Measurements from ENCODE around the gene MPRIP. TPM values are rescaled to one million over a fixed set of nuclear protein-coding genes. Genes with fewer than 3 reads are reported as not detected.

Gene MPRIP
- total and polyA plus RNA-seq, 7 donors = 43.2 to 113 (median 77.4) TPM

DNA sequence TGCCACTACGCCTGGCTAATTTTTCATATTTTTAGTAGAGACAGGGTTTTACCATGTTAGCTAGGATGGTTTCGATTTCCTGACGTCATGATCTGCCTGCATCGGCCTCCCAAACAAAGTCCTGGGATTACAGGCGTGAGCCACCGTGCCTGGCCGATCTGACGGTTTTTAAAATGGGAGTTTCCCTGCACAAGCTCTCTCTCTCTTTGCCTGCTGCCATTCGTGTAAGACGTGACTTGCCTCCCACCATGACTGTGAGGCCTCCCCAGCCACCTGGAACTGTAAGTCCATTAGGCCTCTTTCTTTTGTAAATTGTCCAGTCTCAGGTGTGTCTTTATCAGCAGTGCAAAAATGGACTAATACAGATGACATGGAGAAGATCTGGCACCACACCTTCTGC lies 199.4 kb downstream of the MPRIP start:
- H3K36me3 ChIP-seq = peaks cover 2 to 15% (median 4%) of the 10 kb centered on the region in 4 donors
- no peaks in the 10 kb centered on the region for H3K27me3 ChIP-seq
- no peak overlapping the region for H3K4me3 ChIP-seq
- no peak overlapping the region for H3K27ac ChIP-seq
- intact Hi-C loops (cut with DNase I) = no loop called here
- no peak for TF ChIP-seq POLR2AphosphoS5 (IDR thresholded peaks at IDR 0.05)
- TF ChIP-seq EP300 (IDR thresholded peaks at IDR 0.05) = no peak
- TF ChIP-seq, protein P1, sequence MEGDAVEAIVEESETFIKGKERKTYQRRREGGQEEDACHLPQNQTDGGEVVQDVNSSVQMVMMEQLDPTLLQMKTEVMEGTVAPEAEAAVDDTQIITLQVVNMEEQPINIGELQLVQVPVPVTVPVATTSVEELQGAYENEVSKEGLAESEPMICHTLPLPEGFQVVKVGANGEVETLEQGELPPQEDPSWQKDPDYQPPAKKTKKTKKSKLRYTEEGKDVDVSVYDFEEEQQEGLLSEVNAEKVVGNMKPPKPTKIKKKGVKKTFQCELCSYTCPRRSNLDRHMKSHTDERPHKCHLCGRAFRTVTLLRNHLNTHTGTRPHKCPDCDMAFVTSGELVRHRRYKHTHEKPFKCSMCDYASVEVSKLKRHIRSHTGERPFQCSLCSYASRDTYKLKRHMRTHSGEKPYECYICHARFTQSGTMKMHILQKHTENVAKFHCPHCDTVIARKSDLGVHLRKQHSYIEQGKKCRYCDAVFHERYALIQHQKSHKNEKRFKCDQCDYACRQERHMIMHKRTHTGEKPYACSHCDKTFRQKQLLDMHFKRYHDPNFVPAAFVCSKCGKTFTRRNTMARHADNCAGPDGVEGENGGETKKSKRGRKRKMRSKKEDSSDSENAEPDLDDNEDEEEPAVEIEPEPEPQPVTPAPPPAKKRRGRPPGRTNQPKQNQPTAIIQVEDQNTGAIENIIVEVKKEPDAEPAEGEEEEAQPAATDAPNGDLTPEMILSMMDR (IDR thresholded peaks at IDR 0.05) = no peak
- no peak for TF ChIP-seq POLR2A (IDR thresholded peaks at IDR 0.05)
- 90 to 91% methylated on average over 10 of the region's 10 CpGs for WGBS, 2 donors
- DNase-seq = no peak
- H3K9me3 ChIP-seq = no peaks in the 10 kb centered on the region
- H3K4me1 ChIP-seq = peaks cover 0 to 10% (median 4%) of the 10 kb centered on the region in 4 donors

DNA sequence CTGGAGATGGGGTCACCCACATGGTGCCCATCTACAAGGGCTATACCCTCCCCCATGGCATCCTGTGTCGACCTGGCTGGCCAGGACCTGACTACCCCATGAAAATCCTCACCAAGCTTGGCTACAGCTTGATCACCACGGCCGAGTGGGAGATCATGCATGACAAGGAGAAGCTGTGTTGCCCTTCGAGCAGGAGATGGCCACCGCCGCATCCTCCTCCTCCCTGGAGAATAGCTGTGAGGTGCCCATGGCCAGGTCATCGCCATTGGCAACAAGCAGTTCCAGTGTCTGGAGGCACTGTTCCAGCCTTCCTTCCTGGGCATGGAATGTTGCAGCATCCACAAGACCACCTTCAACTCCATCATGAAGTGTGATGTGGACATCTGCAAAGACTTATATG lies 200.0 kb downstream of the MPRIP start:
- Histone ChIP-seq H3K9me3 (no peaks in the 10 kb centered on the region), H3K4me1 (peaks cover 0 to 10% (median 4%) of the 10 kb centered on the region in 4 donors), H3K4me3 (no peak overlapping the region), H3K27ac (no peak overlapping the region), H3K27me3 (no peaks in the 10 kb centered on the region), H3K36me3 (peaks cover 5 to 21% (median 7%) of the 10 kb centered on the region in 4 donors)
- no peak for TF ChIP-seq EP300 (IDR thresholded peaks at IDR 0.05)
- TF ChIP-seq POLR2AphosphoS5 (IDR thresholded peaks at IDR 0.05) = no peak
- no peak for TF ChIP-seq POLR2A (IDR thresholded peaks at IDR 0.05)
- TF ChIP-seq, protein P1 (IDR thresholded peaks at IDR 0.05) = no peak
- intact Hi-C loops (cut with DNase I) = no loop called here
- no peak for DNase-seq
- 94% methylated on average over 7 of the region's 7 CpGs for WGBS, 2 donors

Small RNA genes within 50 kb of the gene (small RNA-seq; reads per million reads assigned to genes)
- 0 reads per million in 3 donors for gene RNU6-767P

Other genes starting within 250 kb of the MPRIP start
- not detected for gene TNFRSF13B, start 70.3 kb upstream of the MPRIP start, total RNA-seq
- gene TNFRSF13B, start 70.3 kb upstream of the MPRIP start, polyA plus RNA-seq = 10 to 100 TPM in 1 of 3 donors, not detected in 2; 15.2 TPM
- 10 to 100 TPM in 2 of 4 donors, 1 to 10 TPM in 2; 7.7 to 15.3 (median 10.2) TPM for gene PLD6, start 163.9 kb downstream of the MPRIP start, total RNA-seq
- gene PLD6, start 163.9 kb downstream of the MPRIP start, polyA plus RNA-seq = 1 to 10 TPM in 2 of 3 donors, not detected in 1; 1.2 to 2.8 TPM
- 100 to 1,000 TPM in 2 of 4 donors, 10 to 100 TPM in 2; 41.5 to 122 (median 78.7) TPM for gene FLCN, start 194.7 kb downstream of the MPRIP start, total RNA-seq
- 10 to 100 TPM; 10.8 to 28.6 (median 13.4) TPM for gene FLCN, start 194.7 kb downstream of the MPRIP start, polyA plus RNA-seq
- gene COPS3, start 238.8 kb downstream of the MPRIP start, total RNA-seq = 100 to 1,000 TPM in 1 of 4 donors, 10 to 100 TPM in 3; 56.8 to 105 (median 72.7) TPM
- gene COPS3, start 238.8 kb downstream of the MPRIP start, polyA plus RNA-seq = 10 to 100 TPM; 44.6 to 50.5 (median 48.3) TPM

All from sigmoid colon (tissue), 7 donors.